ENCODE results near the gene CT45A1.
"Not testable (repeated sequence)": the region's sequence is repeated elsewhere in the genome, so short reads cannot be mapped to it uniquely, and the experiment has no call there.

CT45A1 gene

GRCh38 chrX:135713183-135713689 lies at the start of gene CT45A1:
TSS of gene CT45A1 (plus strand) at chrX:135713639. CDS start at chrX:135718941, 5,302 bp downstream.
- DNase-seq (ENCODE audit: low read depth in 2 of 2) = peak; percentile 39

- DNase-seq (ENCODE audit: low read depth in 2 of 2) = not testable (repeated sequence)
These were observed 40.5 kb upstream of the CT45A1 start for GRCh38 chrX:135672979-135673378.

GRCh38 chrX:135688137-135688536 lies 25.3 kb upstream of the CT45A1 start:
- DNase-seq (ENCODE audit: low read depth in 2 of 2) = no peak

GRCh38 chrX:135695471-135695870 lies 18.0 kb upstream of the CT45A1 start:
- no peak for DNase-seq (ENCODE audit: low read depth in 2 of 2)

- DNase-seq (ENCODE audit: low read depth in 2 of 2) = no peak
These were observed 15.8 kb upstream of the CT45A1 start for GRCh38 chrX:135697601-135698000.

GRCh38 chrX:135698924-135699323 lies 14.5 kb upstream of the CT45A1 start:
- no peak for DNase-seq (ENCODE audit: low read depth in 2 of 2)

- peak; percentile 31 to 48 for DNase-seq (ENCODE audit: low read depth in 2 of 2)
These were observed 5.6 kb upstream of the CT45A1 start for GRCh38 chrX:135707880-135708279.

GRCh38 chrX:135713795-135714194 lies 356 bp downstream of the CT45A1 start:
- no peak for DNase-seq (ENCODE audit: low read depth in 2 of 2)

- not testable (repeated sequence) for DNase-seq (ENCODE audit: low read depth in 2 of 2)
These were observed 21.2 kb downstream of the CT45A1 start for GRCh38 chrX:135734666-135735065.

GRCh38 chrX:135737366-135738071 lies 24.1 kb downstream of the CT45A1 start:
- DNase-seq (ENCODE audit: low read depth in 2 of 2) = no peak

GRCh38 chrX:135740681-135741149 lies 27.3 kb downstream of the CT45A1 start:
- DNase-seq (ENCODE audit: low read depth in 2 of 2) = peak; percentile 33 to 45

- no peak for DNase-seq (ENCODE audit: low read depth in 2 of 2)
These were observed 27.8 kb downstream of the CT45A1 start for GRCh38 chrX:135741192-135741715.

GRCh38 chrX:135744739-135745138 lies 31.3 kb downstream of the CT45A1 start:
- DNase-seq (ENCODE audit: low read depth in 2 of 2) = not testable (repeated sequence)

- not testable (repeated sequence) for DNase-seq (ENCODE audit: low read depth in 2 of 2)
These were observed 54.7 kb downstream of the CT45A1 start, which contains the start of gene CT45A3 for GRCh38 chrX:135768091-135768490. TSS of gene CT45A3 (minus strand) at chrX:135768191. CDS start at chrX:135764444, 3,747 bp downstream.

All from stimulated activated CD4-positive, alpha-beta T cell treated with anti-CD3 and anti-CD28 coated beads, Interleukin-15, amount 100 ng/mL, for 48 hours (primary cell).